ENCODE measurements around the gene LUZP2.

Gene LUZP2

DNA sequence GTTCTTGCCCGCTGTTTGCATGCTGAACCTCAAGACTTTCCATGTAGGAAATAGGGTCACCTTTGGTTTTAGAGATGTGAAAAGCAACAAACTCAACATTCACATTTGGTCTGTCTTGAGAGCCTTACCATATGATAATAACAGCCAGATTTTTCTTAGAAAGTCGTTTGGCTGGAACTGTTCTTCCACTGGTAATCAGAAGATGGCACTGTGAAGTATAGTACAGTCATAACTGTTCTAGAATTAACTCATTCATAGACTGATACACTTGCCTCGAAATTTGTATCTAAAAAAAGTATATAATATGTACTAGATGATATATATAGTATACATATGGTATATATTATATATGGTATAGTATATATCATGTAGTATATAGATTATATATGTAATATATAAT is 12.3 kb downstream of the LUZP2 start:
- no peak overlapping the region for H3K9ac ChIP-seq (ENCODE audit: low read depth in 1 of 2, low read length in 2 of 2)
- no peaks in the 10 kb centered on the region for H3K36me3 ChIP-seq (ENCODE audit: control insufficient read depth in 1 of 2, insufficient read depth in 2 of 2, low read length in 2 of 2)
- H3K9me3 ChIP-seq (ENCODE audit: control insufficient read depth in 1 of 2, low read length in 2 of 2): no peaks in the 10 kb centered on the region
- H3K4me3 ChIP-seq (ENCODE audit: low read depth in 1 of 2, low read length in 2 of 2): no peak overlapping the region
- no peaks in the 10 kb centered on the region for H3K4me1 ChIP-seq (ENCODE audit: control insufficient read depth in 1 of 2, insufficient read depth in 2 of 2, low read length in 2 of 2)
- no peak overlapping the region for H3K27ac ChIP-seq (ENCODE audit: low read depth, low read length)
- no peaks in the 10 kb centered on the region for H3K27me3 ChIP-seq (ENCODE audit: control insufficient read depth in 1 of 2, insufficient read depth in 2 of 2, low read length in 2 of 2)

DNA sequence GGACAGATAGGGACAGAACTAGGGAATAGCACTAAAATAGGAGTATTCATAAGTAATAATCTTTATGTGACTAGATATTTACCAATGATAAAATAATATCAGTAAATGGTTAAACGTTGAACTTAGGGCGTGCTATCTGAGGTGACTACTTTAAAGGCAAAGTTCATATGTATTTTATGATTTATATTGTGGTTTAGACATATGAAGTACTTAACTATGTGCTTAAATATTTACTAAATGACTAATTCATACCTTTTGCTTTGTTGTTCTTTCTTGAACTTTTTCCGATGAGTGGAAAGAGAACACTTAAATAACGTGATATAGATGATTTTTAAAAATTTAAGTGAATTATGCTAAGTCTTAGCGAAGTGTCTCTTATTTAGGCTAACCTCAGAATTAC is 14.7 kb downstream of the LUZP2 start:
- H3K9me3 ChIP-seq (ENCODE audit: control insufficient read depth in 1 of 2, low read length in 2 of 2): no peaks in the 10 kb centered on the region
- H3K36me3 ChIP-seq (ENCODE audit: control insufficient read depth in 1 of 2, insufficient read depth in 2 of 2, low read length in 2 of 2): no peaks in the 10 kb centered on the region
- no peak overlapping the region for H3K4me3 ChIP-seq (ENCODE audit: low read depth in 1 of 2, low read length in 2 of 2)
- no peaks in the 10 kb centered on the region for H3K4me1 ChIP-seq (ENCODE audit: control insufficient read depth in 1 of 2, insufficient read depth in 2 of 2, low read length in 2 of 2)
- H3K27me3 ChIP-seq (ENCODE audit: control insufficient read depth in 1 of 2, insufficient read depth in 2 of 2, low read length in 2 of 2): no peaks in the 10 kb centered on the region
- H3K27ac ChIP-seq (ENCODE audit: low read depth, low read length): no peak overlapping the region
- no peak overlapping the region for H3K9ac ChIP-seq (ENCODE audit: low read depth in 1 of 2, low read length in 2 of 2)

DNA sequence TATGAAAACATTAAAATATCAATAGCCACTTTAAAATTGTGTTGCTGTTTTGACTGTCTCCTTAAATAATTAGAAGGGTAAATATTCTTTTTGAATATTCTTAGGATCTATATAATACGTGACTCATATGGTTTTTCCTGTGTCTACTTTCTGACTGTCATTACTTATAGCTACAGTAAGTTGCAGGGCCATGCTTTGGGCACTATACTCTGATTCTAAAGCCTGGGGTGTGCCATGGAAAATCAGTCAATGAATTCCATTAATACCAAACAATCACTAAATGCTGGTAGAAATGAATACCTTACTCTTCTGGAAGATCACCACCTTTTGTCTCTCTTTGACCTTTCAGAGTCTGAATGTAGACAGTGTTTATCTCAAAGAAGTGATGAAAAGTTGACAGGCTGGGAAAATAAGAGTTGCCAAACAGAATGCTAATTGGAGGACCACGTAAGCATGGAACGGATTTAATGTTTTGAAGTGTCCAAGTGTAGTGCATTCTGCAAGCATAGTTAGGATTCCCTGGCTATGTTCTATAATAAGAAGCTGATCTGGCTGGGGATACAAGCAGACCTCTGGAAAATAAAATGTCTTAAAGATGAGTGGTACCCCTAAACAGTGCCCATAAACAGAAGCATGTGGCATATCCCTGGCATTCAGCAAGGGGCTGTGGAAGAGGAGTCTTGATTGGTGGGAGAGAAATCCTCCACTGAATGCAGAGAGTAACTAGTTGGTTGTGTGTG is 16.8 kb downstream of the LUZP2 start:
- H3K27me3 ChIP-seq (ENCODE audit: control insufficient read depth in 1 of 2, insufficient read depth in 2 of 2, low read length in 2 of 2): no peaks in the 10 kb centered on the region
- H3K4me1 ChIP-seq (ENCODE audit: control insufficient read depth in 1 of 2, insufficient read depth in 2 of 2, low read length in 2 of 2): no peaks in the 10 kb centered on the region
- no peaks in the 10 kb centered on the region for H3K36me3 ChIP-seq (ENCODE audit: control insufficient read depth in 1 of 2, insufficient read depth in 2 of 2, low read length in 2 of 2)
- H3K9ac ChIP-seq (ENCODE audit: low read depth in 1 of 2, low read length in 2 of 2): no peak overlapping the region
- no peak overlapping the region for H3K4me3 ChIP-seq (ENCODE audit: low read depth in 1 of 2, low read length in 2 of 2)
- no peak overlapping the region for H3K27ac ChIP-seq (ENCODE audit: low read depth, low read length)
- no peaks in the 10 kb centered on the region for H3K9me3 ChIP-seq (ENCODE audit: control insufficient read depth in 1 of 2, low read length in 2 of 2)

DNA sequence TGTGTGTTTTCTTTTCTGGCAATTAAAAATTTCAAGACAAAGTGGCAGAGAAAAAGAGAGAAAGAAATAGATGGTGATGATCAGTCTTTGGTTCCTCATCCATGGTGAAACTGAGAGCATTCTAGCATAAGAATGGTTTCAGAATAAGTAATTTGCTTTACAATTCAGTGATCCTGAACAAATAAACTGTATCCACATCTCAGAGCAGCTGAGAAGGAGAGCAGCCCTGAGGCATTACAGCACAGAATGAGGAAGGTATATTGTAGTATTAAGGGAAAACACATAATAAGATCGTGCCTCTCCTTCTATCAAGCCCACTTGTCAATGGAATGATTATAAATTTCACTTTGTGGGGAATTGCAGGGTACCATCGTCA is 17.4 kb downstream of the LUZP2 start:
- no peaks in the 10 kb centered on the region for H3K36me3 ChIP-seq (ENCODE audit: control insufficient read depth in 1 of 2, insufficient read depth in 2 of 2, low read length in 2 of 2)
- H3K9me3 ChIP-seq (ENCODE audit: control insufficient read depth in 1 of 2, low read length in 2 of 2): no peaks in the 10 kb centered on the region
- H3K27me3 ChIP-seq (ENCODE audit: control insufficient read depth in 1 of 2, insufficient read depth in 2 of 2, low read length in 2 of 2): no peaks in the 10 kb centered on the region
- H3K9ac ChIP-seq (ENCODE audit: low read depth in 1 of 2, low read length in 2 of 2): no peak overlapping the region
- H3K27ac ChIP-seq (ENCODE audit: low read depth, low read length): no peak overlapping the region
- H3K4me1 ChIP-seq (ENCODE audit: control insufficient read depth in 1 of 2, insufficient read depth in 2 of 2, low read length in 2 of 2): no peaks in the 10 kb centered on the region
- H3K4me3 ChIP-seq (ENCODE audit: low read depth in 1 of 2, low read length in 2 of 2): no peak overlapping the region

DNA sequence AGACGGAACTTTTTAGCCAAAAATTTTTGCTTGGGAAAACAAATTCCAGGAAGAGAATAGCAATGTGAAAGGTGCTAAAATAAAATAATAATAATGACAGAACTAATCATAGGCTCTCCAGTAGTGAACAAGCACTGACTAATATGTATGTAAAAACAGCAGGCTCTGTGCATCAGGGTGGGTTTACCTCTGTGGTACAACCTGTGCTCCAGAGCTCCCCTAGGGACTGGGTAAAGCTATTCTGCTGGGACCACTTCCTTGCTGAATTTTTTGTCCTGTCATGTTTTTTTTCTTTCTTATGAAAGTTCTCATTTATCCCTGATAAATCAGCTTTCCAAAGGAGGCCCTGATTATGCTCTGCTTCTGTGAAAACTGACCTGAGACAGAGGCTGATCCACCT is 18.8 kb downstream of the LUZP2 start:
- Histone ChIP-seq H3K27me3 (ENCODE audit: control insufficient read depth in 1 of 2, insufficient read depth in 2 of 2, low read length in 2 of 2) (no peaks in the 10 kb centered on the region), H3K9me3 (ENCODE audit: control insufficient read depth in 1 of 2, low read length in 2 of 2) (no peaks in the 10 kb centered on the region), H3K36me3 (ENCODE audit: control insufficient read depth in 1 of 2, insufficient read depth in 2 of 2, low read length in 2 of 2) (no peaks in the 10 kb centered on the region), H3K4me3 (ENCODE audit: low read depth in 1 of 2, low read length in 2 of 2) (no peak overlapping the region), H3K9ac (ENCODE audit: low read depth in 1 of 2, low read length in 2 of 2) (no peak overlapping the region), H3K27ac (ENCODE audit: low read depth, low read length) (no peak overlapping the region), H3K4me1 (ENCODE audit: control insufficient read depth in 1 of 2, insufficient read depth in 2 of 2, low read length in 2 of 2) (no peaks in the 10 kb centered on the region)

DNA sequence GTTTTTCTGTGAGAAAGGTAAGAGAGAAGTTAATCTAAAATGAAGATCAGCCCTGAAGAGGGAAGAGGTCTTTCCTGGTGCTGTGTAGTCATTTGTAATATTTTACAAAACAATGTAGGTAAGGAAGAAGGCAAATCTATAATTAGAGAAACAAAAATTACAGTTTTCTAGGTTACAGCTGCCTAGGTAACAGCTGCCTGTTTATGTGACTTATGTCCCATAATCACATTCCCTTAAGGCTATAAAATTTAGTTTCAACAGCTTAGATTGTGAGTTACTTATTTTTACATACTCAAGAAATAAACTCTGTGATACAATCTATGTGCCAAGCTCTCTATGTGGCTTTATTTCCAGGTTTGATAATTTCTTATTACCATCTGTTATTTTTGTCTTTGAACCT is 19.8 kb downstream of the LUZP2 start:
- Histone ChIP-seq H3K9me3 (ENCODE audit: control insufficient read depth in 1 of 2, low read length in 2 of 2) (no peaks in the 10 kb centered on the region), H3K27me3 (ENCODE audit: control insufficient read depth in 1 of 2, insufficient read depth in 2 of 2, low read length in 2 of 2) (no peaks in the 10 kb centered on the region), H3K4me3 (ENCODE audit: low read depth in 1 of 2, low read length in 2 of 2) (no peak overlapping the region), H3K36me3 (ENCODE audit: control insufficient read depth in 1 of 2, insufficient read depth in 2 of 2, low read length in 2 of 2) (no peaks in the 10 kb centered on the region), H3K9ac (ENCODE audit: low read depth in 1 of 2, low read length in 2 of 2) (no peak overlapping the region), H3K4me1 (ENCODE audit: control insufficient read depth in 1 of 2, insufficient read depth in 2 of 2, low read length in 2 of 2) (no peaks in the 10 kb centered on the region), H3K27ac (ENCODE audit: low read depth, low read length) (no peak overlapping the region)

DNA sequence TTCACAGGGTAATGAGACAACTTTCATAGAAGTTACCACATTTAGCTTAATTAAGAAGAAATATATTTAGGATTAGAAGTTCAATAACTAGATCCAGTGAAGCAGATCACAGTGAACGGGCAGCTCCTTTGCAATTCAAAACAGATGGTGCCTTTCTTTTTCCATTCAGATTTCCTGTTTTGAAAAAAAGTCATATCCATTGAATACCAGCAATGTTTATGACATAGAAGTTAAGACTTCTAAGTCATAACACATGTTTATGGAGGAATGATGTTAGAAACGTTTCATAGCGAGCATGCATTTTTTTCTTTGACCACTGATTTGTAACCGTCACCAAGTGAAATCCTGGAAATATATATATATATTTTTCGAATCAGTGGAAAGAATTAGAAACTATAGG is 24.7 kb downstream of the LUZP2 start:
- no peak overlapping the region for H3K9ac ChIP-seq (ENCODE audit: low read depth in 1 of 2, low read length in 2 of 2)

DNA sequence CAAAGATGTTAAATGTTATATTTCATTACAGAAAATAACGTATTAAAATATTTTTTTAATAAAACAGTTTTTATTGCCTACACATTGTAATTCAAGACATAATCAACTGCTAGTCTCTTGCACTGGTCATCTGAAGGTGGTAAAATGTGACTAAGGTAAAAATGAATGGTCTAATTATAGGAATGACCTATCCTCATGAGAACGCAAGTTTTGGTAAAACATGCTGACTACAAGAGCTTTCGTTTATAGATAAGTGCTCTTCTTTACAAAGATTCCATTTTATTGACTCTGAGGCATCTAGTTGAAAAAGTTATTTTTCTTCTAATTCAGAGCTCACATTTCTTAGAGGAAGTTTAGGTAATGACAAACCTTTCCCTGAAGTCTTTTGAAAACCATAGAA is 27.3 kb downstream of the LUZP2 start:
- no peaks in the 10 kb centered on the region for H3K27me3 ChIP-seq (ENCODE audit: control insufficient read depth in 1 of 2, insufficient read depth in 2 of 2, low read length in 2 of 2)
- no peaks in the 10 kb centered on the region for H3K9me3 ChIP-seq (ENCODE audit: control insufficient read depth in 1 of 2, low read length in 2 of 2)
- no peak overlapping the region for H3K27ac ChIP-seq (ENCODE audit: low read depth, low read length)
- no peaks in the 10 kb centered on the region for H3K4me1 ChIP-seq (ENCODE audit: control insufficient read depth in 1 of 2, insufficient read depth in 2 of 2, low read length in 2 of 2)
- H3K4me3 ChIP-seq (ENCODE audit: low read depth in 1 of 2, low read length in 2 of 2): no peak overlapping the region
- H3K9ac ChIP-seq (ENCODE audit: low read depth in 1 of 2, low read length in 2 of 2): no peak overlapping the region
- no peaks in the 10 kb centered on the region for H3K36me3 ChIP-seq (ENCODE audit: control insufficient read depth in 1 of 2, insufficient read depth in 2 of 2, low read length in 2 of 2)

More for the DNA sequence above, 24.7 kb downstream of the LUZP2 start:
- H3K4me1 ChIP-seq (ENCODE audit: control insufficient read depth in 1 of 2, insufficient read depth in 2 of 2, low read length in 2 of 2): no peaks in the 10 kb centered on the region
- H3K27me3 ChIP-seq (ENCODE audit: control insufficient read depth in 1 of 2, insufficient read depth in 2 of 2, low read length in 2 of 2): no peaks in the 10 kb centered on the region
- no peaks in the 10 kb centered on the region for H3K36me3 ChIP-seq (ENCODE audit: control insufficient read depth in 1 of 2, insufficient read depth in 2 of 2, low read length in 2 of 2)
- H3K4me3 ChIP-seq (ENCODE audit: low read depth in 1 of 2, low read length in 2 of 2): no peak overlapping the region
- no peak overlapping the region for H3K27ac ChIP-seq (ENCODE audit: low read depth, low read length)
- no peaks in the 10 kb centered on the region for H3K9me3 ChIP-seq (ENCODE audit: control insufficient read depth in 1 of 2, low read length in 2 of 2)

DNA sequence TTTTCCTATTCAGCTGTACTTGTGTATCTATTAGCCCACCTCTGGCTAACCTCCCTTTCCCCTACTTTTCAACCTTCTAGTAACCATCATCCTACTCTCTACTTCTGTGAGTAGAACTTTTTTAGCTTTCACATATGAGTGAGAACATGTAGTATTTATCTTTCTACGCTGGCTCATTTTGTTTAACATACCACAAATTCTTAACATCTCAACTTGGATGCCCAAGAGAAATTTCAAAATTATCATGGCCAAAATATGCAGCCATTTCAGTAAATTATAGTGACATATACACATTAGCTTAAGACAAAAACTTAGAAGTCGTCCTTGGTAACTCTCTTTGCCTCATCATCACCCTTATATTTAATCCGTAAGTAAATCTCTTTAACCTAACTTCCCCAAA is 34.7 kb downstream of the LUZP2 start:
- no peaks in the 10 kb centered on the region for H3K27me3 ChIP-seq (ENCODE audit: control insufficient read depth in 1 of 2, insufficient read depth in 2 of 2, low read length in 2 of 2)
- no peak overlapping the region for H3K4me3 ChIP-seq (ENCODE audit: low read depth in 1 of 2, low read length in 2 of 2)
- H3K9ac ChIP-seq (ENCODE audit: low read depth in 1 of 2, low read length in 2 of 2): no peak overlapping the region
- no peaks in the 10 kb centered on the region for H3K36me3 ChIP-seq (ENCODE audit: control insufficient read depth in 1 of 2, insufficient read depth in 2 of 2, low read length in 2 of 2)
- no peaks in the 10 kb centered on the region for H3K4me1 ChIP-seq (ENCODE audit: control insufficient read depth in 1 of 2, insufficient read depth in 2 of 2, low read length in 2 of 2)
- H3K9me3 ChIP-seq (ENCODE audit: control insufficient read depth in 1 of 2, low read length in 2 of 2): no peaks in the 10 kb centered on the region
- H3K27ac ChIP-seq (ENCODE audit: low read depth, low read length): no peak overlapping the region

DNA sequence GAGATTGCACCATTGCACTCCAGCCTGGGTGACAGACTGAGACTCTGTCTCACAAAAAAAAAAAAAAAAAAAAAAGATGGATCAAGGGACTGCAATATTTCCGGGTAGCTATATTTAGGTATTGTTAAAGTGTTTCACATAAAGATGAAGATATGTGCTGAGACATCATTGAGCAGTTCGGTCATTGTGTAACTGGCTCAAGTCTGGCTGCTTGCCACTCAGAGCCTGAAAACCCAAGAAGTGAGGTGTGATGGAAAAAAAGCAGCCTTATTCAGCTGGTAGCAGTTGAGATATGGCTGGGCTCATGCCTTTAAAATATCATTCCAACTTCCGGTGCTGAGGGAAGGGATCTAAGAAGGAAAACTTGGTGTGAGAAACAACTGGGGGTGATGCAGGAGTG is 46.9 kb downstream of the LUZP2 start:
- H3K4me3 ChIP-seq (ENCODE audit: low read depth in 1 of 2, low read length in 2 of 2): no peak overlapping the region
- no peaks in the 10 kb centered on the region for H3K27me3 ChIP-seq (ENCODE audit: control insufficient read depth in 1 of 2, insufficient read depth in 2 of 2, low read length in 2 of 2)
- no peak overlapping the region for H3K27ac ChIP-seq (ENCODE audit: low read depth, low read length)
- H3K36me3 ChIP-seq (ENCODE audit: control insufficient read depth in 1 of 2, insufficient read depth in 2 of 2, low read length in 2 of 2): no peaks in the 10 kb centered on the region
- no peaks in the 10 kb centered on the region for H3K9me3 ChIP-seq (ENCODE audit: control insufficient read depth in 1 of 2, low read length in 2 of 2)
- no peak overlapping the region for H3K9ac ChIP-seq (ENCODE audit: low read depth in 1 of 2, low read length in 2 of 2)
- H3K4me1 ChIP-seq (ENCODE audit: control insufficient read depth in 1 of 2, insufficient read depth in 2 of 2, low read length in 2 of 2): no peaks in the 10 kb centered on the region

DNA sequence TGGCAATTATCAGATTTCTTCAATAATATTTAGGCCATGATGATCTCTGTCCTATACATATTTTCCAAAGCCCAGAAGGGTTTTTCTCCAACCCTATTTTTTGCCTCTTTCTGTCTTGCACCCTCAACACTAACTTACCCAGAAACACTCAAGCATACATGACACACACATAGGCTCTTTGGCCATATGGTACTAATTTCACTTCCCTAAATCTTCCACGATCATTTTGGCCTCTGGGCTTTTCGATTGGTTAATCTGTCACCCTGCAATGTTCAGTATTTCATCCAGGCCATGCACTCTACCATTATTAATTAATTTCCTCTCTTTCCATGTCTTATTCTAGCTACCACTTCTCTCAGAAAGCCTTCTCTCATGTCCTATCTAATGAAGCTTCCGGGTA is 59.8 kb downstream of the LUZP2 start:
- Histone ChIP-seq H3K27ac (ENCODE audit: low read depth, low read length) (no peak overlapping the region), H3K9ac (ENCODE audit: low read depth in 1 of 2, low read length in 2 of 2) (no peak overlapping the region), H3K4me3 (ENCODE audit: low read depth in 1 of 2, low read length in 2 of 2) (no peak overlapping the region), H3K27me3 (ENCODE audit: control insufficient read depth in 1 of 2, insufficient read depth in 2 of 2, low read length in 2 of 2) (no peaks in the 10 kb centered on the region), H3K4me1 (ENCODE audit: control insufficient read depth in 1 of 2, insufficient read depth in 2 of 2, low read length in 2 of 2) (no peaks in the 10 kb centered on the region), H3K36me3 (ENCODE audit: control insufficient read depth in 1 of 2, insufficient read depth in 2 of 2, low read length in 2 of 2) (no peaks in the 10 kb centered on the region), H3K9me3 (ENCODE audit: control insufficient read depth in 1 of 2, low read length in 2 of 2) (no peaks in the 10 kb centered on the region)

All from duodenal mucosa (tissue), 2 donors.